GM12878 (cell line): Measurements from ENCODE around the gene MED13. TPM values are rescaled to one million over a fixed set of nuclear protein-coding genes. Genes with fewer than 3 reads are reported as not detected.

ENCODE experiments used
- ATAC-seq: fragments of 200-7000 bp; cut with Tn5 transposase; 3 replicates; pipeline ENCODE4 v1.9.1; 2020; ENCODE audit warnings: mild to moderate bottlenecking, moderate library complexity
- BruUV-seq: library from RNA; stranded (reverse); fragments of 400-500 nt; replicated peaks from 2 replicates; lab custom pipeline; 2021; lab: Mats Ljungman, UMichigan
- CTCF ChIA-PET: fragments of 300-600 bp; sonication (Branson Sonifier 250); formaldehyde crosslinking; extraction: SDS; loops from one replicate; lab custom pipeline; 2021; ENCODE audit warnings: inconsistent platforms; lab: Yijun Ruan, JAX
- POLR2A ChIA-PET: fragments of 350-600 bp; formaldehyde crosslinking; extraction: SDS; loops from one replicate; lab custom pipeline; 2021; ENCODE audit warnings: inconsistent platforms; lab: Charles Lee
- RAD21 ChIA-PET: fragments of 300-600 bp; sonication (Branson Sonifier 250); formaldehyde crosslinking; loops from one replicate; lab custom pipeline; 2023; ENCODE audit warnings: antibody characterized with exemption; ENCODE audit not compliant: unreplicated experiment; lab: Charles Lee
- SMC1A ChIA-PET: fragments of 300-600 bp; sonication (Branson Sonifier 250); formaldehyde crosslinking; loops from one replicate; lab custom pipeline; 2023; ENCODE audit not compliant: unreplicated experiment, uncharacterized antibody; lab: Charles Lee
- DNase-seq: peaks from one replicate; pipeline ENCODE4 v3.0.0-alpha.2; 2011; ENCODE audit warnings: low read depth, low spot score
- FAIRE-seq: peaks from 3 replicates; lab custom pipeline; 2011; peaks lifted over from hg19 to GRCh38; lab: Jason Lieb, UNC
- H2AFZ ChIP-seq: 2 replicates; pipeline ENCODE4 v1.6.0; 2011; ENCODE audit warnings: low read depth, low read length, control low read depth; ENCODE audit not compliant: control insufficient read depth
- H3K27ac ChIP-seq: 2 replicates; pipeline ENCODE4 v1.5.1; 2011; ENCODE audit warnings: control low read depth; ENCODE audit not compliant: control insufficient read depth, insufficient read depth
- H3K27me3 ChIP-seq, 2 experiments: replicated peaks in 1 of 2; 2 replicates each; pipeline versions ENCODE4 v1.6.0 to v1.6.1; 2011; ENCODE audit warnings: low read length in 1 of 2; ENCODE audit not compliant: control insufficient read depth in 2 of 2, insufficient read depth in 2 of 2
- H3K36me3 ChIP-seq, 2 experiments: 2 replicates each; pipeline ENCODE4 v1.5.1; 2011; ENCODE audit warnings: low read length in 1 of 2; ENCODE audit not compliant: control insufficient read depth in 2 of 2, insufficient read depth in 2 of 2
- H3K4me1 ChIP-seq: 2 replicates; pipeline ENCODE4 v1.6.1; 2011; ENCODE audit warnings: mild to moderate bottlenecking, low read length, moderate library complexity, mixed read lengths; ENCODE audit not compliant: control insufficient read depth, insufficient read depth
- H3K4me2 ChIP-seq: 2 replicates; pipeline ENCODE4 v1.6.0; 2011; ENCODE audit warnings: control low read depth; ENCODE audit not compliant: control insufficient read depth, insufficient read depth
- H3K4me3 ChIP-seq: fragments of 200-600 bp; sonication (generic); 2 replicates; pipeline ENCODE4 v1.5.1; 2016
- H3K79me2 ChIP-seq: 2 replicates; pipeline ENCODE4 v1.6.0; 2011; ENCODE audit warnings: low read length; ENCODE audit not compliant: control insufficient read depth, insufficient read depth
- H3K9ac ChIP-seq: 2 replicates; pipeline ENCODE4 v1.8.0; 2011; ENCODE audit warnings: low read length, control low read depth, mixed read lengths; ENCODE audit not compliant: control insufficient read depth, insufficient read depth
- H3K9me3 ChIP-seq: replicated peaks from 3 replicates; pipeline ENCODE4 v1.5.1; 2011; ENCODE audit warnings: mild to moderate bottlenecking, low read length; ENCODE audit not compliant: control insufficient read depth, insufficient read depth
- H4K20me1 ChIP-seq: 2 replicates; pipeline ENCODE4 v1.6.0; 2011; ENCODE audit not compliant: control insufficient read depth, insufficient read depth
- BCL11A ChIP-seq: IDR thresholded peaks from 2 replicates; pipeline ENCODE4 v1.6.1; 2011; ENCODE audit warnings: low read depth, low read length
- GABPA ChIP-seq: IDR thresholded peaks from 2 replicates; pipeline ENCODE4 v1.6.1; 2014; ENCODE audit warnings: antibody characterized with exemption, low read depth, mild to moderate bottlenecking, inconsistent platforms
- JUND ChIP-seq: IDR thresholded peaks from 2 replicates; pipeline ENCODE4 v1.6.1; 2012; ENCODE audit warnings: low read depth, mild to moderate bottlenecking, low read length, improper control_type of control experiment, moderate library complexity
- KLF5 ChIP-seq: fragments of 450-650 bp; IDR thresholded peaks from 2 replicates; pipeline ENCODE4 v1.6.1; 2014; ENCODE audit warnings: mild to moderate bottlenecking; ENCODE audit not compliant: partially characterized antibody
- MTA3 ChIP-seq: IDR thresholded peaks from 2 replicates; pipeline ENCODE4 v1.6.1; 2012; ENCODE audit warnings: low read length, inconsistent platforms, borderline replicate concordance
- MYC ChIP-seq: IDR thresholded peaks from 2 replicates; pipeline ENCODE4 v1.6.1; 2011; ENCODE audit warnings: mild to moderate bottlenecking, low read length, moderate library complexity, inconsistent platforms; ENCODE audit not compliant: insufficient read depth, insufficient replicate concordance, insufficient read length, severe bottlenecking
- PML ChIP-seq: IDR thresholded peaks from 2 replicates; pipeline ENCODE4 v1.6.1; 2012; ENCODE audit warnings: low read length, inconsistent platforms
- ZNF274 ChIP-seq: IDR thresholded peaks from one replicate; pipeline ENCODE4 v1.8.0; 2011; ENCODE audit not compliant: insufficient read length, insufficient read depth
- ZNF384 ChIP-seq: IDR thresholded peaks from 2 replicates; pipeline ENCODE4 v1.6.1; 2012; ENCODE audit warnings: low read depth, mild to moderate bottlenecking, low read length, improper control_type of control experiment, borderline replicate concordance
- WGBS: methylation state at CpG from one replicate; pipeline ENCODE4 v1.1.6; 2016; ENCODE audit warnings: low lambda C conversion rate; ENCODE audit not compliant: insufficient replicate concordance, insufficient coverage; ENCODE audit errors: missing lambda C conversion rate; 5-methylcytosine and 5-hydroxymethylcytosine counted together
- in situ Hi-C: fragments of 300-500 bp; cut with MboI; formaldehyde crosslinking; loops from 9 replicates; pipeline ENCODE4 v1.14.3; 2018; ENCODE audit warnings: mixed read lengths
- intact Hi-C: fragments of 100-400 bp; cut with micrococcal nuclease; formaldehyde crosslinking; loops from one replicate; pipeline ENCODE4 v1.14.2; 2022; ENCODE audit not compliant: unreplicated experiment
- polyA plus RNA-seq, 11 experiments: library from polyadenylated mRNA; depleted of rRNA in 4 of 11; unstranded in 6 of 11; stranded (reverse) in 5 of 11; fragments of >200 nt; fragmentation: Nextera tagmentation in 4 of 11; fragmentation: Illumina TruSeq in 1 of 11; extraction: Ambion mirVana in 4 of 11; extraction: Trizol in 1 of 11; gene quantifications; 1 replicate in 1 of 11; 2 replicates in 10 of 11; pipeline versions ENCODE4 v1.2.1 to v1.2.3, GENCODE V29; 2011 to 2016; ENCODE audit warnings: inconsistent platforms in 2 of 11, missing spikeins in 2 of 11, low read depth in 1 of 11
- total RNA-seq, 4 experiments: library from RNA; depleted of rRNA in 3 of 4; stranded (reverse); fragments of >200 nt in 3 of 4; fragmentation: Illumina TruSeq in 1 of 4; extraction: Trizol in 1 of 4; gene quantifications; 2 replicates each; pipeline versions ENCODE4 v1.2.1 to v1.2.3, GENCODE V29; 2013 to 2021
- TF ChIP-seq, protein P1 (sequence below): fragments of 450-650 bp; IDR thresholded peaks from 2 replicates; pipeline ENCODE4 v1.6.1; 2016; ENCODE audit warnings: mild to moderate bottlenecking

MED13 gene
- total and polyA plus RNA-seq, 10 of the 15 experiments (the other 5 are each of a cell fraction or from before 2014, with no cell fraction given) = 4.6 to 49.7 (median 21.3) TPM

GRCh38 chr17:61997664-61998063, 67.4 kb downstream of the MED13 start:
- peaks cover 2% of the 10 kb centered on the region for H3K79me2 ChIP-seq
- CTCF ChIA-PET = interaction anchor here (1.0 to 3.4 kb wide), 5 partner anchors 9 to 114 kb away, joined by 3 to 16 read pairs (median 3); no protein-coding TSS in a partner anchor
- no peak overlapping the region for H3K4me3 ChIP-seq
- no peak for FAIRE-seq
- no peak for TF ChIP-seq ZNF384
- no peak for TF ChIP-seq MTA3
- no peaks in the 10 kb centered on the region for H3K4me1 ChIP-seq
- H2AFZ ChIP-seq = no peak overlapping the region
- in situ Hi-C loops = no loop called here
- H4K20me1 ChIP-seq = no peaks in the 10 kb centered on the region
- no peak for ATAC-seq
- H3K9ac ChIP-seq = no peak overlapping the region
- H3K36me3 ChIP-seq = peaks cover 0 to 21% of the 10 kb centered on the region in 2 experiments; a peak in 3 of 4 replicates
- SMC1A ChIA-PET = interaction anchor here (1.0 to 1.8 kb wide), 6 partner anchors 12 to 117 kb away, joined by 3 to 12 read pairs (median 4); no protein-coding TSS in a partner anchor
- intact Hi-C loops = no loop called here
- no peak overlapping the region for H3K27ac ChIP-seq
- DNase-seq = no peak
- 74% methylated on average over 2 of the region's 2 CpGs for WGBS
- RAD21 ChIA-PET = interaction anchor here (0.7 to 1.5 kb wide), 2 partner anchors 82 to 112 kb away, joined by 3 to 19 read pairs; no protein-coding TSS in a partner anchor
- no peaks in the 10 kb centered on the region for H3K9me3 ChIP-seq
- no peak overlapping the region for H3K4me2 ChIP-seq
- H3K27me3 ChIP-seq = no peaks in the 10 kb centered on the region
- POLR2A ChIA-PET = interaction anchor here (0.6 to 0.7 kb wide), 4 partner anchors 17 to 1360 kb away, joined by 3 to 7 read pairs (median 6); no protein-coding TSS in a partner anchor
- BruUV-seq = no TSS peak

DNA sequence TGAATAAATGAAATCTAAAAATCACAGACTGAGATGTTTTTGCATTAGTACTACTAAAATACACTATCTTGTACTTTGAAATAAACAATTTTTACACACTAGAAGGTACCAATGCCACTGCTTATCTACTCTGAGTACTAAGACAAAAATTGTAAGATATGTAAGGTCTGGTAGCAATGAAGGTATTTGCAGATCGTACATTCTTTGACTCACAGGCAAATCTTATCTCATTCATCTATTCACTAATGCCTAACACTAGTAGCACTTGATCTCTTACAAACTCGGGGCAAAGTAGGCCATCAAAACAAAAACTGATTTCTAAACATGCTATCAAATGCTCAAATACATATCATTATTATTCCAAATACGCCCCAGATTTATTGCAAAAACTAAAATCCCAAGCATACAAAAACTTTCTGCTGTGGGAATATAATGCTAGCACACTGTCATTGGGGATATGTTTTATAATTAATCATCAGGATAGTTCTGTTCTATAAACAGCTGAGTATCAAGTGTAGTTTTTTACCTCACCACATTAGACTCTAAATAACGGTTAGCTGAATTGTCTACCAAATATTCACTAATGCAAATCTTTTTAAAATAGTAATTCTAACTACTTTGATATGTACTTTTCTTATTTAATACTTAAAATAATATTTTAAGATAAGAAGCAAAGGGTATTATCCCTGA, 68.0 kb downstream of the MED13 start:
- TF ChIP-seq, protein P1, sequence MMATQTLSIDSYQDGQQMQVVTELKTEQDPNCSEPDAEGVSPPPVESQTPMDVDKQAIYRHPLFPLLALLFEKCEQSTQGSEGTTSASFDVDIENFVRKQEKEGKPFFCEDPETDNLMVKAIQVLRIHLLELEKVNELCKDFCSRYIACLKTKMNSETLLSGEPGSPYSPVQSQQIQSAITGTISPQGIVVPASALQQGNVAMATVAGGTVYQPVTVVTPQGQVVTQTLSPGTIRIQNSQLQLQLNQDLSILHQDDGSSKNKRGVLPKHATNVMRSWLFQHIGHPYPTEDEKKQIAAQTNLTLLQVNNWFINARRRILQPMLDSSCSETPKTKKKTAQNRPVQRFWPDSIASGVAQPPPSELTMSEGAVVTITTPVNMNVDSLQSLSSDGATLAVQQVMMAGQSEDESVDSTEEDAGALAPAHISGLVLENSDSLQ = no peak
- TF ChIP-seq PML = no peak
- no peak for TF ChIP-seq BCL11A
- TF ChIP-seq ZNF274 = no peak
- no peak for TF ChIP-seq JUND
- TF ChIP-seq KLF5 = no peak
- no peak for TF ChIP-seq MYC
- TF ChIP-seq GABPA = no peak
- TF ChIP-seq, all 136 proteins: peak for 0
- BruUV-seq = no TSS peak
- no peaks in the 10 kb centered on the region for H3K9me3 ChIP-seq
- H3K36me3 ChIP-seq = peaks cover 0 to 21% of the 10 kb centered on the region in 2 experiments; a peak in 3 of 4 replicates
- H3K4me2 ChIP-seq = no peak overlapping the region
- H3K27ac ChIP-seq = no peak overlapping the region
- 82% methylated on average over 4 of the region's 4 CpGs for WGBS
- SMC1A ChIA-PET = interaction anchor here (1.1 to 1.9 kb wide), 5 partner anchors 11 to 117 kb away, joined by 3 to 14 read pairs (median 5); no protein-coding TSS in a partner anchor
- DNase-seq (no peak), ATAC-seq (no peak), FAIRE-seq (peak; percentile 62)
- no peaks in the 10 kb centered on the region for H3K4me1 ChIP-seq
- intact Hi-C loops = no loop called here
- H2AFZ ChIP-seq = no peak overlapping the region
- peaks cover 2% of the 10 kb centered on the region for H3K79me2 ChIP-seq
- CTCF ChIA-PET = interaction anchor here (1.0 to 3.4 kb wide), 4 partner anchors 9 to 115 kb away, joined by 3 to 16 read pairs (median 4); no protein-coding TSS in a partner anchor
- no peaks in the 10 kb centered on the region for H4K20me1 ChIP-seq
- in situ Hi-C loops = no loop called here
- H3K27me3 ChIP-seq = no peaks in the 10 kb centered on the region
- POLR2A ChIA-PET = interaction anchor here (0.6 kb wide), 1 partner anchor 36 kb away, joined by 7 read pairs; no protein-coding TSS in a partner anchor
- H3K9ac ChIP-seq = no peak overlapping the region
- RAD21 ChIA-PET = interaction anchor here (0.5 to 2.0 kb wide), 2 partner anchors 68 to 113 kb away, joined by 3 to 13 read pairs; no protein-coding TSS in a partner anchor
- no peak overlapping the region for H3K4me3 ChIP-seq
